ENCODE measurements around the gene ROR1. TPM values are rescaled to one million over a fixed set of nuclear protein-coding genes. Genes with fewer than 3 reads are reported as not detected.

The ROR1 gene
- total and polyA plus RNA-seq, 9 of the 15 experiments (the other 6 are each of a cell fraction or from before 2014, with no cell fraction given): 0.02 TPM; not detected in 8

GRCh38 chr1:63892632-63893395, 119.0 kb downstream of the ROR1 start (continued):
- TF ChIP-seq MCM7 (IDR thresholded peaks at IDR 0.05) (no peak), ZBTB11 (CRISPR knock-in tag; IDR thresholded peaks at IDR 0.05) (no peak), NELFE (IDR thresholded peaks at IDR 0.05; ENCODE audit: insufficient read depth, insufficient read length) (no peak), PRPF4 (IDR thresholded peaks at IDR 0.05; ENCODE audit: insufficient read depth, low read depth, low read length, poor library complexity, severe bottlenecking) (no peak), DMBX1 (CRISPR knock-in tag; IDR thresholded peaks at IDR 0.05; ENCODE audit: borderline replicate concordance) (no peak), PCBP1 (IDR thresholded peaks at IDR 0.05; ENCODE audit: low read depth, low read length, poor library complexity, severe bottlenecking) (no peak)
